WI38 (cell line): Measurements from ENCODE around the gene OAS2.
"Not testable (repeated sequence)": the region's sequence is repeated elsewhere in the genome, so short reads cannot be mapped to it uniquely, and the experiment has no call there.

Experiments
- H3K4me3 ChIP-seq: 2 replicates; pipeline ENCODE4 v1.5.1; 2011; ENCODE audit warnings: low read depth, mild to moderate bottlenecking, control low read depth, low read length
- TF ChIP-seq, protein P1 (sequence below): IDR thresholded peaks from 2 replicates; pipeline ENCODE4 v1.5.1; 2012; ENCODE audit warnings: low read depth, mild to moderate bottlenecking, control low read depth, low read length

Gene OAS2

GRCh38 chr12:112987561-112987960 lies 9.2 kb downstream of the OAS2 start:
- H3K4me3 ChIP-seq: no peak overlapping the region
- TF ChIP-seq, protein P1, sequence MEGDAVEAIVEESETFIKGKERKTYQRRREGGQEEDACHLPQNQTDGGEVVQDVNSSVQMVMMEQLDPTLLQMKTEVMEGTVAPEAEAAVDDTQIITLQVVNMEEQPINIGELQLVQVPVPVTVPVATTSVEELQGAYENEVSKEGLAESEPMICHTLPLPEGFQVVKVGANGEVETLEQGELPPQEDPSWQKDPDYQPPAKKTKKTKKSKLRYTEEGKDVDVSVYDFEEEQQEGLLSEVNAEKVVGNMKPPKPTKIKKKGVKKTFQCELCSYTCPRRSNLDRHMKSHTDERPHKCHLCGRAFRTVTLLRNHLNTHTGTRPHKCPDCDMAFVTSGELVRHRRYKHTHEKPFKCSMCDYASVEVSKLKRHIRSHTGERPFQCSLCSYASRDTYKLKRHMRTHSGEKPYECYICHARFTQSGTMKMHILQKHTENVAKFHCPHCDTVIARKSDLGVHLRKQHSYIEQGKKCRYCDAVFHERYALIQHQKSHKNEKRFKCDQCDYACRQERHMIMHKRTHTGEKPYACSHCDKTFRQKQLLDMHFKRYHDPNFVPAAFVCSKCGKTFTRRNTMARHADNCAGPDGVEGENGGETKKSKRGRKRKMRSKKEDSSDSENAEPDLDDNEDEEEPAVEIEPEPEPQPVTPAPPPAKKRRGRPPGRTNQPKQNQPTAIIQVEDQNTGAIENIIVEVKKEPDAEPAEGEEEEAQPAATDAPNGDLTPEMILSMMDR: no peak

DNA sequence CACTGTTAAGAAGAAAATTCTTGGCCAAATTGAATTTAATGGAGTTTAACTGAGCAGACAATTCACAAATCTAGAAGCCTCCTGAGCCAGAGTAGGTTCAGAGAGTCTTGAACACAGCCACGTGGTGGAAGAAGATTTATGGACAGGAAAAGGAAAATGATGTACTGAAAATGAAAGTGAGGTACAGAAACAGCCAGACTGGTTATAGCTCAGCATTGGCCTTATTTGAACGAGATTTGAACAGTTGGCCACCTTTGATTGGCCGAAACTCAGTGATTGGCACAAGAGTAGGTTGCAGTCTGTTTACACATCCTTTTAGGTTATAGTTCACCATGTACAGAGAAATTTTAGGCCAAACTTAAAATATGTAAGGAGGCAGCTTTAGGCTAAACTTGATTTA lies 9.9 kb downstream of the OAS2 start:
- H3K4me3 ChIP-seq: no peak overlapping the region
- TF ChIP-seq, protein P1: no peak

- not testable (repeated sequence) for H3K4me3 ChIP-seq
Measured at GRCh38 chr12:112988823-112989385, 10.6 kb downstream of the OAS2 start.

- H3K4me3 ChIP-seq: no peak overlapping the region
- TF ChIP-seq, protein P1: no peak
Measured at GRCh38 chr12:112989806-112990205, 11.5 kb downstream of the OAS2 start.

- TF ChIP-seq, protein P1: peak; percentile 96
- no peak overlapping the region for H3K4me3 ChIP-seq
Measured at GRCh38 chr12:112992541-112993398, 14.5 kb downstream of the OAS2 start.

DNA sequence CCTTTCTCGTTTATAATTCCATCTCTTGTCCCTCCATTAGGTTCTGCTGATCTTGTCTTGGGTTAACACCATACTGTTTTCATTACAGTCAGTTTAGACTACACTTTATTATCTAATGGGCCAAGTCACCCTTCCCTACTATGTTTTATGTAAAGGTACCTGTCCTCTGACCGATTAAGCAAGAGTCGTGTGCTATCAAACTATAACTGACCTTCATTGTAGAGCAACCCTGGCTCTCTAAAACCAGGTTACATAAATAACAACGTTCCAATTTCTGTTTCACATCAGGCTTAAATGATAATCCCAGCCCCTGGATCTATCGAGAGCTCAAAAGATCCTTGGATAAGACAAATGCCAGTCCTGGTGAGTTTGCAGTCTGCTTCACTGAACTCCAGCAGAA lies 16.7 kb downstream of the OAS2 start:
- TF ChIP-seq, protein P1: no peak
- no peak overlapping the region for H3K4me3 ChIP-seq

- H3K4me3 ChIP-seq: no peak overlapping the region
Measured at GRCh38 chr12:112996501-112996900, 18.2 kb downstream of the OAS2 start.

More at GRCh38 chr12:112996501-112996900, 18.2 kb downstream of the OAS2 start:
- TF ChIP-seq, protein P1: no peak
